Esophagus squamous epithelium (tissue), 4 donors: ENCODE results near the gene FOXO3.

Experiments
- POLR2A ChIP-seq, 4 donors: fragments of 450-650 bp; IDR thresholded peaks; one replicate each; pipeline ENCODE4 v1.6.1; 2017; ENCODE audit warnings: antibody characterized with exemption in 4 of 4, mild to moderate bottlenecking in 4 of 4, moderate library complexity in 3 of 4
- TF ChIP-seq, protein P1 (sequence below), 6 experiments: fragments of 450-650 bp in 4 of 6; fragments of 200-600 bp in 2 of 6; sonication (generic) in 2 of 6; IDR thresholded peaks; one replicate each; pipeline ENCODE4 v1.5.1; 2016 to 2019; ENCODE audit warnings: antibody characterized with exemption in 6 of 6, mild to moderate bottlenecking in 4 of 6, moderate library complexity in 4 of 6

DNA sequence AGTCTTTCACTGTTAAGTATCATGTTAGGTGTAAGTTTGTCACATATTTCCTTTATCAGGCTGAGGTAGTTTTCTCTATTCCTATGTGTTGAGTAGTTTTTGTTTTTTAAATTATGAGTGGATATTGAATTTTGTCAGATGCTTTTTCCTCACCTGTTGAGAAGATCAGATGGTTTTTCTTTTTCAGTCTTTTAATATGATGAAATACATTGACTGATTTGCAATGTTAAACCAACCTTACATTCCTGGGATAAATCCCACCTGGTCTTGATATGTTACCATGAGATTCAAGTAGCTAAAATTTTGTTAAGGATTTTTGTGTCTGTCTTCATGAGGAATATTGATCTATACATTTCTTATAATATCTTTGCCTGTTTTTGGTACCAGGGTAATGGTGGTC is 52.1 kb downstream of the FOXO3 start:
- no peak for TF ChIP-seq POLR2A (IDR thresholded peaks at IDR 0.05)
- TF ChIP-seq, protein P1, sequence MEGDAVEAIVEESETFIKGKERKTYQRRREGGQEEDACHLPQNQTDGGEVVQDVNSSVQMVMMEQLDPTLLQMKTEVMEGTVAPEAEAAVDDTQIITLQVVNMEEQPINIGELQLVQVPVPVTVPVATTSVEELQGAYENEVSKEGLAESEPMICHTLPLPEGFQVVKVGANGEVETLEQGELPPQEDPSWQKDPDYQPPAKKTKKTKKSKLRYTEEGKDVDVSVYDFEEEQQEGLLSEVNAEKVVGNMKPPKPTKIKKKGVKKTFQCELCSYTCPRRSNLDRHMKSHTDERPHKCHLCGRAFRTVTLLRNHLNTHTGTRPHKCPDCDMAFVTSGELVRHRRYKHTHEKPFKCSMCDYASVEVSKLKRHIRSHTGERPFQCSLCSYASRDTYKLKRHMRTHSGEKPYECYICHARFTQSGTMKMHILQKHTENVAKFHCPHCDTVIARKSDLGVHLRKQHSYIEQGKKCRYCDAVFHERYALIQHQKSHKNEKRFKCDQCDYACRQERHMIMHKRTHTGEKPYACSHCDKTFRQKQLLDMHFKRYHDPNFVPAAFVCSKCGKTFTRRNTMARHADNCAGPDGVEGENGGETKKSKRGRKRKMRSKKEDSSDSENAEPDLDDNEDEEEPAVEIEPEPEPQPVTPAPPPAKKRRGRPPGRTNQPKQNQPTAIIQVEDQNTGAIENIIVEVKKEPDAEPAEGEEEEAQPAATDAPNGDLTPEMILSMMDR (IDR thresholded peaks at IDR 0.05), result no peak
